ENCODE data around the gene POLR3GL.
"Not testable (repeated sequence)": the region's sequence is repeated elsewhere in the genome, so short reads cannot be mapped to it uniquely, and the experiment has no call there.

POLR3GL gene

GRCh38 chr1:146021622-146022402 is 57.3 kb downstream of the POLR3GL start, which contains the start of gene HJV:
Gene HJV (minus strand): TSS chr1:146021735. CDS start chr1:146020231, 1,504 bp downstream.
- DNase-seq, result no peak

DNA sequence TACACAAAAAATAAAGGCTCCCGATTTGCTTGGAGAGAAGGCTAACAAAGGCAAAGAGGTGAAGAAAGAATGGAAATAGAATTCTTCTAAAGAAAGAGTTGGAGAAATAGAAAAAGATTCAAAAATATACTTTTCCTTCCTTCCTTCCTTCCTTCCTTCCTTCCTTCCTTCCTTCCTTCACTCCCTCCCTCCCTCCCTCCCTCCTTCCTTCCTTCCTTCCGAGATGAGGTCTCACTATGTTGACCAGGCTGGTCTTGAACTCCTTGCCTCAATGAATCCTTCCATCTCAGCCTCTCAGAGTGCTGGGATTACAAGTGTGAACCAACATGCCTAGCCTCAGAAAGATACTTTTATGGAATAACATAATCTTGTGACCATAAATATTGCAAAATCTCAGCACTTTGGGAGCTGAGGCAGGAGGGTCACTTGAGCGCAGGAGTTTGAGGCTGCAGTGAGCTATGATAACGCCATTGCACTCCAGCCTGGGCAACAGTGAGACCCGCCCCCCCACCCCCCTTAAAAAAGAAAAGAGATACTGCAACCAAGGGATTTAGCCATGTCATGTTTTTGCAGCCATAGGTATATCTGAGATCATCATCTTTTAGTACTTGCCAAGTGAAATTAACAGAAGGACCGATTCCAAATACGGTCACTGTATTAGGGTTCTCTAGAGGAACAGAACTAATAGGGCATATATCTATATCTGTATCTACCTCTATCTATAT is 58.1 kb downstream of the POLR3GL start:
- DNase-seq, result no peak

DNA sequence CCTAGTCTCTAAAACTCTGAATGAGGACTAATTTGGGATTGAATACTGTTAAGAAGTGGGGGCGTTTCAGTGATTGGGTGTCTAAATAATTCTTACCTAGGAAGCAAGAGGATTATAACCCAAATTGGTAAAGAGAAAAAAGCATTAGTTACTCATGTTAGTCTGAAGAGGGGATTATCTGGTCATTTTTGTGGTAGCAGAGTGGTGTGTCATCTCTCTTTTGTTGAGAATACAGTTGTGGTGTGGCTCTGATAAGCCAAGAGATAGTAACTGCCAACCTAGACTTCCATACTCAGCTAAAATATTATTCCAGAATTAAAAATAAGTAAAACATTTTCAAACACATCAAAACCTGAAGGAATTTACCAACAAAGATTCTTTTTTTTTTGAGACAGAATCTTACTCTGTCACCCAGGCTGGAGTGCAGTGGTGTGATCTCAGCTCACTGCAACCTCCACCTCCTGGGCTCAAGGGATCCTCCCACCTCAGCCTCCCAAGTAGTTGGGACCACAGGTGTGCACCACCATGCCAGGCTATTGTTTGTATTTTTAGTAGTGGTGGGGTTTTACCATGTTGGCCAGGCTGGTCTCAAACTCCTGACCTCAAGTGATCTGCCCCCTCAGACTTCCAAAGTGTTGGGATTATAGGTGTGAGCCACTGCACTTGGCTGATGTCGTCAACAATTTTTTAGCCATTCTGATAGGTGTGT is 61.5 kb downstream of the POLR3GL start:
- not testable (repeated sequence) for DNase-seq

DNA sequence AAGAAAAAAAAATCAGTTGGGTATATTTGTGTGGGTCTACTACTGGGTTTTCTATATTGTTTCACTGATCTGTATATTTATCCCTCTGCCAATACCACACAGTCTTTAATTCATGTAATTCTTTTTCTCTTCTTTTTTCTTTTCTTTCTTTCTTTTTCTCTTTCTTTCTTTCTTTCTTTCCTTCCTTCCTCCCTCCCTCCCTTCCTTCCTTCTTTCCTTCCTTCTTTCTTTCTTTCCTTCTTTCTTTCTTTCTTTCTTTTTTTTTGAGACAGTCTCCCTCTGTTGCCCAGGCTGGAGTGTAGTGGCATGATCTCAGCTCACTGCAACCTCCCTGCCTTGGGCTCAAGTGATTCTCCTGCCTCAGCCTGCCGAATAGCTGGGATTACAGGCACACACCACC is 62.2 kb downstream of the POLR3GL start:
- not testable (repeated sequence) for DNase-seq

Measured in activated CD4-positive, alpha-beta T cell treated with anti-CD3 and anti-CD28 coated beads for 4 hours (primary cell).